ENCODE results near the gene NF1. TPM values are rescaled to one million over a fixed set of nuclear protein-coding genes. Genes with fewer than 3 reads are reported as not detected.
"Not testable (repeated sequence)": the region's sequence is repeated elsewhere in the genome, so short reads cannot be mapped to it uniquely, and the experiment has no call there.

NF1 gene
- total RNA-seq, 1 experiment from 2014 or later: 164 TPM

DNA sequence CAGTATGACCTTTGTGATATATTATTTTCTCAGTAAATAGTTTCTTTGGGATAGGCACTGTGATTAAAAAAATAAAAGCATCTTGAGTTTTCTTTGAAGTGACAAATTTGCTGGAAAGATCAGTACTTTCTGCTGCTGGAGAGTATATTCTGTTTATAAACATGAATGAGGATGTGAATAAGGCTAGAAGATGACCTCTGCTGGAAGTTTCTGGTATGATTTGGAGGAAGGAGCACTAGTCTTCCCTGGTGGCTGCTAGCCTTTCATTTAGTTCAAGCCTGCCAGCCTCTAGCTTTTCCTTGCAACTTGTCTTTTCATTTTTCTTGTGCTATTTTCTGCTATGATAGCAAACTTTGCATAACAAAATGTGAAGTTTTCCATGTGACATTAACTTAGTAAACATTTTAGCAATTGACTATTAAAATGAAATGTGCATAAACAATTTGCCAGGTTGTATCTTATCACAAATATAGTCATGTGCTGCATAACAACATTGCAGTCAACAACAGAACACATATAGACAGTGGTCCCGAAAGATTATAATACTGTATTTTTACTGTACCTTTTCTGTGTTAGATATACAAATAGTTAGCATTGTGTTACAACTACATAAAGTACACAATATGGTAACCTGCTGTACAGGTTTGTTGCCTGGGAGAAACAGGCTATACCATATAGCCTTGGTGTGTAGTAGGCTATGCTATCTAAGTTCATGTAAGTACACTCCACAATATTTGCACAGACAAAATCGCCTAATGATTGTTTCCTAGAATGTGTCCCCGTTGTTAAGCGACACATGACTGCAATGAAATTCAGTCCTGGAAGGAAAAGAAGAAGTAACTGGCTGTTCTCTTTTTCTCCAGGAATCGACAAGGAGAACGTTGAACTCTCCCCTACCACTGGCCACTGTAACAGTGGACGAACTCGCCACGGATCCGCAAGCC lies 278.6 kb downstream of the NF1 start:
- Histone ChIP-seq H3K9me2 (replicated peaks; ENCODE audit: insufficient read depth, low read length) (no peaks in the 10 kb centered on the region), H3K27ac (ENCODE audit: low read length) (no peak overlapping the region), H3K79me2 (ENCODE audit: low read length) (no peaks in the 10 kb centered on the region), H3K27me3 (ENCODE audit: low read length) (no peaks in the 10 kb centered on the region), H3K36me3 (ENCODE audit: insufficient read depth, low read length) (peaks cover 37% of the 10 kb centered on the region; the same call in 1 of the 2 replicates), H3K4me3 (ENCODE audit: low read length) (no peak overlapping the region), H3K9me3 (ENCODE audit: low read length) (no peaks in the 10 kb centered on the region), H3K4me2 (ENCODE audit: low read depth, low read length, poor library complexity, severe bottlenecking) (no peak overlapping the region), H4K20me1 (ENCODE audit: insufficient read depth, low read depth, low read length) (no peaks in the 10 kb centered on the region), H3K9ac (ENCODE audit: low read length) (no peak overlapping the region), H3K4me1 (ENCODE audit: low read length) (peaks cover 15% of the 10 kb centered on the region), H2AFZ (ENCODE audit: low read length) (no peak overlapping the region)
- DNase-seq: peak; percentile 83

DNA sequence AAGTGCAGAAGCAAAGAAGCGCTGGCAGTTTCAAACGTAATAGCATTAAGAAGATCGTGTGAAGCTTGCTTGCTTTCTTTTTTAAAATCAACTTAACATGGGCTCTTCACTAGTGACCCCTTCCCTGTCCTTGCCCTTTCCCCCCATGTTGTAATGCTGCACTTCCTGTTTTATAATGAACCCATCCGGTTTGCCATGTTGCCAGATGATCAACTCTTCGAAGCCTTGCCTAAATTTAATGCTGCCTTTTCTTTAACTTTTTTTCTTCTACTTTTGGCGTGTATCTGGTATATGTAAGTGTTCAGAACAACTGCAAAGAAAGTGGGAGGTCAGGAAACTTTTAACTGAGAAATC lies 279.3 kb downstream of the NF1 start:
- Histone ChIP-seq H3K4me1 (ENCODE audit: low read length) (peaks cover 15% of the 10 kb centered on the region), H3K36me3 (ENCODE audit: insufficient read depth, low read length) (peaks cover 43% of the 10 kb centered on the region; the same call in 1 of the 2 replicates), H3K9ac (ENCODE audit: low read length) (no peak overlapping the region), H3K9me3 (ENCODE audit: low read length) (no peaks in the 10 kb centered on the region), H3K4me2 (ENCODE audit: low read depth, low read length, poor library complexity, severe bottlenecking) (no peak overlapping the region), H3K79me2 (ENCODE audit: low read length) (no peaks in the 10 kb centered on the region), H2AFZ (ENCODE audit: low read length) (no peak overlapping the region), H3K27me3 (ENCODE audit: low read length) (no peaks in the 10 kb centered on the region), H4K20me1 (ENCODE audit: insufficient read depth, low read depth, low read length) (no peaks in the 10 kb centered on the region), H3K9me2 (replicated peaks; ENCODE audit: insufficient read depth, low read length) (no peaks in the 10 kb centered on the region), H3K4me3 (ENCODE audit: low read length) (no peak overlapping the region), H3K27ac (ENCODE audit: low read length) (no peak overlapping the region)
- DNase-seq: no peak

DNA sequence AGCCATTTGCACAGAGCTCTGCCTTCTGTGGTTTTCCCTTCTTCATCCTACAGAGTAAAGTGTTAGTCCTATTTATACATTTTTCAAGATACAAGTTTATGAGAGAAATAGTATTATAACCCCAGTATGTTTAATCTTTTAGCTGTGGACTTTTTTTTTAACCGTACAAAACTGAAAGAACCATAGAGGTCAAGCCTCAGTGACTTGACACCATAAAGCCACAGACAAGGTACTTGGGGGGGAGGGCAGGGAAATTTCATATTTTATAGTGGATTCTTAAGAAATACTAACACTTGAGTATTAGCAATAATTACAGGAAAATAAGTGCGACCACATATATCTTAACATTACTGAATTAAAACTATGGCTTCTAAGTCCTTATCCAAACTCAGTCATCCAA lies 279.7 kb downstream of the NF1 start:
- Histone ChIP-seq H3K4me1 (ENCODE audit: low read length) (peaks cover 15% of the 10 kb centered on the region), H3K27me3 (ENCODE audit: low read length) (no peaks in the 10 kb centered on the region), H3K4me3 (ENCODE audit: low read length) (no peak overlapping the region), H3K9ac (ENCODE audit: low read length) (no peak overlapping the region), H2AFZ (ENCODE audit: low read length) (no peak overlapping the region), H3K79me2 (ENCODE audit: low read length) (no peaks in the 10 kb centered on the region), H4K20me1 (ENCODE audit: insufficient read depth, low read depth, low read length) (no peaks in the 10 kb centered on the region), H3K4me2 (ENCODE audit: low read depth, low read length, poor library complexity, severe bottlenecking) (no peak overlapping the region), H3K36me3 (ENCODE audit: insufficient read depth, low read length) (peaks cover 43% of the 10 kb centered on the region; the same call in 1 of the 2 replicates), H3K9me3 (ENCODE audit: low read length) (no peaks in the 10 kb centered on the region), H3K27ac (ENCODE audit: low read length) (no peak overlapping the region), H3K9me2 (replicated peaks; ENCODE audit: insufficient read depth, low read length) (no peaks in the 10 kb centered on the region)
- DNase-seq: no peak

DNA sequence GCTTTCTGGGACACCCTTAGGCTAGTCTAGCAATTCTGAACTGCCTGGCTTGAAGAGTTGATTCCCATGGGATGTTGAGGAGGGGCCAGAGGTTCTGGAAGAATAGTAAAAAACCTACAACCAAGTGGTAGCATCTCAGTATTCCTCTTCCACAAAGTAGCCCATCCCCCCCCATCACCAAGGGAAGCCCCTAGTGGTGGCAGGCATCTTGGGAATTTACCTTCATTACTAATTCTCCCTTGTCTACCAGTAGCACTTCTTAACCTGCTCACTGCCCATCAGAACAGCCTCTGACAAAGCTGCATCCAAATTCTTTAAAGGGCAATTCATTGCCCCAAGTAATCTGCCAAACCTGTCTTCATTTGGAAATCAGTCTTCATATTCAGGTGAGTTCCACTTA lies 283.9 kb downstream of the NF1 start:
- no peaks in the 10 kb centered on the region for H3K79me2 ChIP-seq (ENCODE audit: low read length)
- H3K4me3 ChIP-seq (ENCODE audit: low read length): no peak overlapping the region
- peaks cover 36% of the 10 kb centered on the region; the same call in 1 of the 2 replicates for H3K36me3 ChIP-seq (ENCODE audit: insufficient read depth, low read length)
- no peak overlapping the region for H3K9ac ChIP-seq (ENCODE audit: low read length)
- no peak overlapping the region for H2AFZ ChIP-seq (ENCODE audit: low read length)
- H3K27me3 ChIP-seq (ENCODE audit: low read length): no peaks in the 10 kb centered on the region
- H3K9me3 ChIP-seq (ENCODE audit: low read length): no peaks in the 10 kb centered on the region
- H3K4me1 ChIP-seq (ENCODE audit: low read length): no peaks in the 10 kb centered on the region
- H3K27ac ChIP-seq (ENCODE audit: low read length): no peak overlapping the region
- no peak overlapping the region for H3K4me2 ChIP-seq (ENCODE audit: low read depth, low read length, poor library complexity, severe bottlenecking)
- H4K20me1 ChIP-seq (ENCODE audit: insufficient read depth, low read depth, low read length): no peaks in the 10 kb centered on the region
- no peaks in the 10 kb centered on the region for H3K9me2 ChIP-seq (replicated peaks; ENCODE audit: insufficient read depth, low read length)
- no peak for DNase-seq

DNA sequence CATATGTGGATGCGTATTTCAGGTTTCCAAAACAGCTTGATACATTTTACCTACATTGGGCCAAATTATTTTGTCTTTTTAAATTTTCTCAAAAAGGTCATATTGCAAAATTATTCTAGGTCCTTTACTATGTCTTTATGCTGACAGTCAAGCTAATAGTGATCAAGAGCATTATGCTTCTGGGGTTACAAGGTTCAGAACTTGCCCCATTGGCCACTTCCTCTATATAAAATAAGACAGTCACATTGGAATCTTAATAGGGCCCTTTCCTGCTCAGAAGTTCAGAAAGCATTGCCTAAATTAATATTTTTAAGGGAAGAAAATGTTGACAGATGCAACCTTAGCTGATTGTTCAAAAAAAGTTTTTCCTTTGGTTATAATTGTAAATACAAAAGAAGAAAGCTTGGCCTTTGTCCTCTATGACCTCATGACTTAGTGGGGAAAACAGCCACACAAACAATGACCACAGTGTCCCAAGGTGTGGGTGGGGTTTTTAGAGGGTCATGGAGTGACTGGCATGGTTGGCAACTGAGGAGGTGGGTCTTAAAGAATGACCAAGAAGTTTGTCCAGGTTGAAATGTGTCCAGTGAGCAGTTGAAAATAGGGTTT lies 284.9 kb downstream of the NF1 start:
- no peak overlapping the region for H3K4me2 ChIP-seq (ENCODE audit: low read depth, low read length, poor library complexity, severe bottlenecking)
- no peaks in the 10 kb centered on the region for H3K79me2 ChIP-seq (ENCODE audit: low read length)
- no peaks in the 10 kb centered on the region for H3K9me3 ChIP-seq (ENCODE audit: low read length)
- no peak overlapping the region for H3K9ac ChIP-seq (ENCODE audit: low read length)
- H3K9me2 ChIP-seq (replicated peaks; ENCODE audit: insufficient read depth, low read length): no peaks in the 10 kb centered on the region
- H4K20me1 ChIP-seq (ENCODE audit: insufficient read depth, low read depth, low read length): no peaks in the 10 kb centered on the region
- DNase-seq: no peak
- no peaks in the 10 kb centered on the region for H3K27me3 ChIP-seq (ENCODE audit: low read length)
- H3K4me1 ChIP-seq (ENCODE audit: low read length): no peaks in the 10 kb centered on the region
- no peak overlapping the region for H3K4me3 ChIP-seq (ENCODE audit: low read length)
- peaks cover 26% of the 10 kb centered on the region; the same call in 1 of the 2 replicates for H3K36me3 ChIP-seq (ENCODE audit: insufficient read depth, low read length)
- H2AFZ ChIP-seq (ENCODE audit: low read length): no peak overlapping the region
- no peak overlapping the region for H3K27ac ChIP-seq (ENCODE audit: low read length)

DNA sequence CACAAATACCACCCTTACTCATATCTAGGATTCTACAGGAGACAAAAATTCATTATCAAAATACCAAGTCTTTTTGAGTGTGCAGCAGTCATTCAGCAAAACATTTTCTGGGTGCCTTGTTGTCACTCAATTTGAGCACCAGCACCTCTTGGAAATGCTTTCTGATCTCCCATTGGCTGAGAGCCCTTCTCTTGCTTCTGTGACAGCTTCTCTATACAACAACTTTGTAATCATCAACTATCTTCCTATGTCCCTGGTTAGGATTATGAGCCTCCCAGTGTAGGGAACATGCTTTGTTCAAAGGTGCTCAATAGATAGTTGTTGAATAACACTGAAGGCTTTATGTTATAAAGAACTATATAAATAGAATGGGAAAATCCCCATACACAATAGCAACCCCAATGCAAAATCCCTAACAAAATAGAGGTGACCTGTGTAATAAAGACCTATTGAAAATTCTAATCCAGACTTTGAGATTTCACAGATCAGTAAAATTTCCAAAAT lies 286.4 kb downstream of the NF1 start:
- Histone ChIP-seq H3K9ac (ENCODE audit: low read length) (no peak overlapping the region), H3K79me2 (ENCODE audit: low read length) (no peaks in the 10 kb centered on the region), H3K36me3 (ENCODE audit: insufficient read depth, low read length) (peaks cover 14% of the 10 kb centered on the region; the same call in 1 of the 2 replicates), H2AFZ (ENCODE audit: low read length) (no peak overlapping the region), H3K9me2 (replicated peaks; ENCODE audit: insufficient read depth, low read length) (no peaks in the 10 kb centered on the region), H3K9me3 (ENCODE audit: low read length) (no peaks in the 10 kb centered on the region), H3K27ac (ENCODE audit: low read length) (no peak overlapping the region), H3K27me3 (ENCODE audit: low read length) (no peaks in the 10 kb centered on the region), H3K4me1 (ENCODE audit: low read length) (no peaks in the 10 kb centered on the region), H3K4me3 (ENCODE audit: low read length) (no peak overlapping the region), H3K4me2 (ENCODE audit: low read depth, low read length, poor library complexity, severe bottlenecking) (no peak overlapping the region), H4K20me1 (ENCODE audit: insufficient read depth, low read depth, low read length) (no peaks in the 10 kb centered on the region)
- no peak for DNase-seq

DNA sequence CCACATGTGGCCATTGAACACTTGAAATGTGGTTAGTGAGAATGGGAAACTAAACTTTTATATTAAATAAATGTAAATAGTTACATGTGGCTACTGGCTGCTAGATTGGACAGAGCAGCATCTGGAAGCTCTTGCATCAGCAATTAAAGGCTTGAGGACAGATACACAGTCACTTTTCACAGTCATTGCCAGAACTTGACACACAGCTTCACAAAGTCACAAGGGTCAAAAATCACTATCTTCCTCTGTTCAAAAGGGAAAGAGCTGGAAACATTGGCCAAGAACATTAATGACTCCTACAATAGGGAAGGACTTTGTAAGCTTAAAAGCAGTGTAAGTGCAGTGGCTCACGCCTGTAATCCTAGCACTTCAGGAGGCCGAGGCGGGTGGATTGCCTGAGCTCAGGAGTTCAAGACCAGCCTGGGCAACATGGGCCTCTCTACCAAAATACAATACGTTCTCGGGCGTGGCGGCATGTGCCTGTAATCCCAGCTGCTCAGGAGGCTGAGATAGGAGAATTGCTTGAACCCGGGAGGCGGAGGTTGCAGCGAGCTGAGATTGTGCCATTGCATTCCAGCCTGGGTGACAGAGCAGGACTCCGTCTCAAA lies 288.0 kb downstream of the NF1 start:
- not testable (repeated sequence) for H2AFZ ChIP-seq (ENCODE audit: low read length); H3K79me2 ChIP-seq (ENCODE audit: low read length); H3K4me3 ChIP-seq (ENCODE audit: low read length); H3K9me2 ChIP-seq (replicated peaks; ENCODE audit: insufficient read depth, low read length); H3K9ac ChIP-seq (ENCODE audit: low read length); H3K9me3 ChIP-seq (ENCODE audit: low read length); H3K4me1 ChIP-seq (ENCODE audit: low read length); H3K27ac ChIP-seq (ENCODE audit: low read length); H3K27me3 ChIP-seq (ENCODE audit: low read length); DNase-seq; H3K4me2 ChIP-seq (ENCODE audit: low read depth, low read length, poor library complexity, severe bottlenecking); H4K20me1 ChIP-seq (ENCODE audit: insufficient read depth, low read depth, low read length)
- peaks cover 11% of the 10 kb centered on the region; the same call in 1 of the 2 replicates for H3K36me3 ChIP-seq (ENCODE audit: insufficient read depth, low read length)

DNA sequence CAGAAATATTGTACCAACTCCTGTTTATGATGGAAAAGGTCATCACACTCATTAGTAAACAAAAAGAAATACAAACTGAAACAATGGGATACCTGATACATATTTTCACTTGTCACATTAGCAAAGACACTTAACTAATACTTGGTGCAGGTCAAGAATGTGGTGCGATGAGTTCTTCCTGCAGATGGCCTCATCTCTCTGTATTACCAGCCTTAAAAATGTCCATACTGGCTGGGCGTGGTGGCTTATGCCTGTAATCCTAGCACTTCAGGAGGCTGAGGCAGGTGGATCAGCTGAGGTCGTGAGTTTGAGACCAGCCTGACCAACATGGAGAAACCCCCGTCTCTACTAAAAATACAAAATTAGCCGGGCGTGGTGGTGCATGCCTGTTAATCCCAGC lies 288.7 kb downstream of the NF1 start:
- H4K20me1 ChIP-seq (ENCODE audit: insufficient read depth, low read depth, low read length); H3K9ac ChIP-seq (ENCODE audit: low read length); DNase-seq; H3K4me2 ChIP-seq (ENCODE audit: low read depth, low read length, poor library complexity, severe bottlenecking); H3K79me2 ChIP-seq (ENCODE audit: low read length); H3K4me1 ChIP-seq (ENCODE audit: low read length); H3K9me2 ChIP-seq (replicated peaks; ENCODE audit: insufficient read depth, low read length); H3K4me3 ChIP-seq (ENCODE audit: low read length); H2AFZ ChIP-seq (ENCODE audit: low read length); H3K27ac ChIP-seq (ENCODE audit: low read length); H3K9me3 ChIP-seq (ENCODE audit: low read length); H3K27me3 ChIP-seq (ENCODE audit: low read length); H3K36me3 ChIP-seq (ENCODE audit: insufficient read depth, low read length): not testable (repeated sequence)

All from Karpas-422 (cell line).